ENCODE results near the gene COL26A1. TPM values are rescaled to one million over a fixed set of nuclear protein-coding genes. Genes with fewer than 3 reads are reported as not detected.

COL26A1 gene
- total and polyA plus RNA-seq, 4 donors: 0.05 to 4.7 (median 0.28) TPM

GRCh38 chr7:101550641-101551541, 188.2 kb downstream of the COL26A1 start:
- no peaks in the 10 kb centered on the region for H3K36me3 ChIP-seq (ENCODE audit: control insufficient read depth in 4 of 4, insufficient read depth in 4 of 4, low read length in 4 of 4)
- DNase-seq: peak in 2 of 3 donors; percentile 26 to 45
- no peak overlapping the region for H3K27ac ChIP-seq (ENCODE audit: low read depth in 1 of 2, low read length in 1 of 2)
- H3K4me1 ChIP-seq (ENCODE audit: control insufficient read depth in 5 of 5, insufficient read depth in 5 of 5, low read length in 5 of 5): no peaks in the 10 kb centered on the region
- 65 to 69% methylated on average over 26 of the region's 26 CpGs for WGBS, 2 donors
- peak; percentile 29 for ATAC-seq (ENCODE audit: insufficient read depth, low FRiP score)
- no peak overlapping the region for H3K4me3 ChIP-seq
- no peak for TF ChIP-seq CTCF (IDR thresholded peaks at IDR 0.05; ENCODE audit: control extremely low read depth, extremely low read depth)
- no peaks in the 10 kb centered on the region for H3K9me3 ChIP-seq (ENCODE audit: control insufficient read depth in 4 of 4, insufficient read depth in 3 of 4, low read length in 3 of 4)
- H3K27me3 ChIP-seq (ENCODE audit: control insufficient read depth in 3 of 3, insufficient read depth in 3 of 3, low read length in 2 of 3): no peaks in the 10 kb centered on the region
- H3K9ac ChIP-seq (ENCODE audit: insufficient read depth in 1 of 2, low read length in 2 of 2): no peak overlapping the region

- WGBS, 2 donors: 80 to 86% methylated on average over 23 of the region's 23 CpGs
- Histone ChIP-seq H3K4me3 (no peak overlapping the region), H3K27me3 (ENCODE audit: control insufficient read depth in 3 of 3, insufficient read depth in 3 of 3, low read length in 2 of 3) (no peaks in the 10 kb centered on the region), H3K9me3 (ENCODE audit: control insufficient read depth in 4 of 4, insufficient read depth in 3 of 4, low read length in 3 of 4) (no peaks in the 10 kb centered on the region), H3K36me3 (ENCODE audit: control insufficient read depth in 4 of 4, insufficient read depth in 4 of 4, low read length in 4 of 4) (no peaks in the 10 kb centered on the region), H3K27ac (ENCODE audit: low read depth in 1 of 2, low read length in 1 of 2) (no peak overlapping the region), H3K9ac (ENCODE audit: insufficient read depth in 1 of 2, low read length in 2 of 2) (no peak overlapping the region), H3K4me1 (ENCODE audit: control insufficient read depth in 5 of 5, insufficient read depth in 5 of 5, low read length in 5 of 5) (no peaks in the 10 kb centered on the region)
- no peak for TF ChIP-seq CTCF (IDR thresholded peaks at IDR 0.05; ENCODE audit: control extremely low read depth, extremely low read depth)
- DNase-seq (peak in 1 of 3 donors; percentile 8), ATAC-seq (ENCODE audit: insufficient read depth, low FRiP score) (no peak)
Observed at GRCh38 chr7:101553018-101553770, 190.5 kb downstream of the COL26A1 start.

GRCh38 chr7:101553771-101554445, 191.2 kb downstream of the COL26A1 start:
- Histone ChIP-seq H3K4me1 (ENCODE audit: control insufficient read depth in 5 of 5, insufficient read depth in 5 of 5, low read length in 5 of 5) (no peaks in the 10 kb centered on the region), H3K4me3 (no peak overlapping the region), H3K27ac (ENCODE audit: low read depth in 1 of 2, low read length in 1 of 2) (no peak overlapping the region), H3K9ac (ENCODE audit: insufficient read depth in 1 of 2, low read length in 2 of 2) (no peak overlapping the region), H3K9me3 (ENCODE audit: control insufficient read depth in 4 of 4, insufficient read depth in 3 of 4, low read length in 3 of 4) (no peaks in the 10 kb centered on the region), H3K36me3 (ENCODE audit: control insufficient read depth in 4 of 4, insufficient read depth in 4 of 4, low read length in 4 of 4) (no peaks in the 10 kb centered on the region), H3K27me3 (ENCODE audit: control insufficient read depth in 3 of 3, insufficient read depth in 3 of 3, low read length in 2 of 3) (no peaks in the 10 kb centered on the region)
- ATAC-seq (ENCODE audit: insufficient read depth, low FRiP score) (no peak), DNase-seq (no peak)
- 82 to 88% methylated on average over 8 of the region's 8 CpGs for WGBS, 2 donors
- TF ChIP-seq CTCF (IDR thresholded peaks at IDR 0.05; ENCODE audit: control extremely low read depth, extremely low read depth): no peak
